ENCODE results near the gene ELK4. TPM values are rescaled to one million over a fixed set of nuclear protein-coding genes. Genes with fewer than 3 reads are reported as not detected.

ELK4 gene
- polyA plus RNA-seq, 1 of the 3 experiments (the other 2 are of a cell fraction) = 2.6 TPM

GRCh38 chr1:205630651-205631009, 1.2 kb downstream of the ELK4 start:
- peak; percentile 26 for DNase-seq
- Histone ChIP-seq H3K9me3 (no peaks in the 10 kb centered on the region), H3K4me3 (ENCODE audit: low read depth in 2 of 2, low read length in 1 of 2) (peak overlapping the region; percentile 77 to 83), H2AFZ (ENCODE audit: low read depth) (0 out of 2 replicates have a peak overlapping the region, but pooled peaks have one; percentile 52), H3K9ac (peak overlapping the region; percentile 85), H4K20me1 (ENCODE audit: insufficient read depth) (no peaks in the 10 kb centered on the region), H3K9me2 (no peaks in the 10 kb centered on the region), H3K27ac (ENCODE audit: low read depth in 2 of 2, low read length in 1 of 2) (peak overlapping the region; percentile 95), H3K4me2 (peak overlapping the region; percentile 87), H3K79me2 (ENCODE audit: insufficient read depth) (peaks cover 55% of the 10 kb centered on the region), H3K36me3 (replicated peaks in 1 of 2; ENCODE audit: control insufficient read depth in 1 of 2, insufficient read depth in 2 of 2, low read length in 1 of 2) (peaks cover 5 to 7% of the 10 kb centered on the region in 2 experiments), H3K27me3 (ENCODE audit: insufficient read depth) (no peaks in the 10 kb centered on the region), H3K4me1 (ENCODE audit: control insufficient read depth in 1 of 2, insufficient read depth in 2 of 2, low read depth in 1 of 2, low read length in 1 of 2) (peaks cover 0 to 9% of the 10 kb centered on the region in 2 experiments; a peak in 2 of 4 replicates), H3F3A (replicated peaks; ENCODE audit: insufficient read depth) (peaks cover 13% of the 10 kb centered on the region)
- POLR2A ChIA-PET = interaction anchor here (0.6 to 2.3 kb wide), 5 partner anchors 12 to 102 kb away, joined by 3 to 12 read pairs (median 4); no protein-coding TSS in a partner anchor
- 31% methylated on average over 3 of the region's 3 CpGs for WGBS (ENCODE audit: low lambda C conversion rate)
- TF ChIP-seq YY1 (IDR thresholded peaks at IDR 0.05; ENCODE audit: low read depth) (no peak), USF2 (IDR thresholded peaks at IDR 0.05; ENCODE audit: borderline replicate concordance, low read depth, low read length) (no peak), REST (IDR thresholded peaks at IDR 0.05; ENCODE audit: low read depth, low read length) (no peak), RFX5 (IDR thresholded peaks at IDR 0.05; ENCODE audit: low read length) (no peak), GATA2 (CRISPR knock-in tag; IDR thresholded peaks at IDR 0.05) (no peak), MEF2A (IDR thresholded peaks at IDR 0.05; ENCODE audit: borderline replicate concordance, low read depth) (no peak), ELF1 (IDR thresholded peaks at IDR 0.05) (no peak), JUND (IDR thresholded peaks at IDR 0.05) (no peak), FOXM1 (IDR thresholded peaks at IDR 0.05; ENCODE audit: low read depth) (no peak), CHD2 (IDR thresholded peaks at IDR 0.05; ENCODE audit: low read length, partially characterized antibody) (no peak), FOSL2 (IDR thresholded peaks at IDR 0.05; ENCODE audit: borderline replicate concordance, low read depth) (no peak), NFIC (IDR thresholded peaks at IDR 0.05; ENCODE audit: borderline replicate concordance) (no peak), POLR2AphosphoS5 (IDR thresholded peaks at IDR 0.05; ENCODE audit: low read depth, low read length) (no peak), TAF1 (IDR thresholded peaks at IDR 0.05; ENCODE audit: borderline replicate concordance, low read depth, low read length) (no peak), GABPA (IDR thresholded peaks at IDR 0.05; ENCODE audit: low read depth) (no peak)
- TF ChIP-seq, protein P1, sequence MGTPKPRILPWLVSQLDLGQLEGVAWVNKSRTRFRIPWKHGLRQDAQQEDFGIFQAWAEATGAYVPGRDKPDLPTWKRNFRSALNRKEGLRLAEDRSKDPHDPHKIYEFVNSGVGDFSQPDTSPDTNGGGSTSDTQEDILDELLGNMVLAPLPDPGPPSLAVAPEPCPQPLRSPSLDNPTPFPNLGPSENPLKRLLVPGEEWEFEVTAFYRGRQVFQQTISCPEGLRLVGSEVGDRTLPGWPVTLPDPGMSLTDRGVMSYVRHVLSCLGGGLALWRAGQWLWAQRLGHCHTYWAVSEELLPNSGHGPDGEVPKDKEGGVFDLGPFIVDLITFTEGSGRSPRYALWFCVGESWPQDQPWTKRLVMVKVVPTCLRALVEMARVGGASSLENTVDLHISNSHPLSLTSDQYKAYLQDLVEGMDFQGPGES (IDR thresholded peaks at IDR 0.05; ENCODE audit: low read depth, low read length) = no peak
- TF ChIP-seq, protein P2, sequence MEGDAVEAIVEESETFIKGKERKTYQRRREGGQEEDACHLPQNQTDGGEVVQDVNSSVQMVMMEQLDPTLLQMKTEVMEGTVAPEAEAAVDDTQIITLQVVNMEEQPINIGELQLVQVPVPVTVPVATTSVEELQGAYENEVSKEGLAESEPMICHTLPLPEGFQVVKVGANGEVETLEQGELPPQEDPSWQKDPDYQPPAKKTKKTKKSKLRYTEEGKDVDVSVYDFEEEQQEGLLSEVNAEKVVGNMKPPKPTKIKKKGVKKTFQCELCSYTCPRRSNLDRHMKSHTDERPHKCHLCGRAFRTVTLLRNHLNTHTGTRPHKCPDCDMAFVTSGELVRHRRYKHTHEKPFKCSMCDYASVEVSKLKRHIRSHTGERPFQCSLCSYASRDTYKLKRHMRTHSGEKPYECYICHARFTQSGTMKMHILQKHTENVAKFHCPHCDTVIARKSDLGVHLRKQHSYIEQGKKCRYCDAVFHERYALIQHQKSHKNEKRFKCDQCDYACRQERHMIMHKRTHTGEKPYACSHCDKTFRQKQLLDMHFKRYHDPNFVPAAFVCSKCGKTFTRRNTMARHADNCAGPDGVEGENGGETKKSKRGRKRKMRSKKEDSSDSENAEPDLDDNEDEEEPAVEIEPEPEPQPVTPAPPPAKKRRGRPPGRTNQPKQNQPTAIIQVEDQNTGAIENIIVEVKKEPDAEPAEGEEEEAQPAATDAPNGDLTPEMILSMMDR (IDR thresholded peaks at IDR 0.05) = no peak
- TF ChIP-seq, protein P3, sequence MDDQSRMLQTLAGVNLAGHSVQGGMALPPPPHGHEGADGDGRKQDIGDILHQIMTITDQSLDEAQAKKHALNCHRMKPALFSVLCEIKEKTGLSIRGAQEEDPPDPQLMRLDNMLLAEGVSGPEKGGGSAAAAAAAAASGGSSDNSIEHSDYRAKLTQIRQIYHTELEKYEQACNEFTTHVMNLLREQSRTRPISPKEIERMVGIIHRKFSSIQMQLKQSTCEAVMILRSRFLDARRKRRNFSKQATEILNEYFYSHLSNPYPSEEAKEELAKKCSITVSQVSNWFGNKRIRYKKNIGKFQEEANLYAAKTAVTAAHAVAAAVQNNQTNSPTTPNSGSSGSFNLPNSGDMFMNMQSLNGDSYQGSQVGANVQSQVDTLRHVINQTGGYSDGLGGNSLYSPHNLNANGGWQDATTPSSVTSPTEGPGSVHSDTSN (IDR thresholded peaks at IDR 0.05) = no peak
- TF ChIP-seq, protein P4, sequence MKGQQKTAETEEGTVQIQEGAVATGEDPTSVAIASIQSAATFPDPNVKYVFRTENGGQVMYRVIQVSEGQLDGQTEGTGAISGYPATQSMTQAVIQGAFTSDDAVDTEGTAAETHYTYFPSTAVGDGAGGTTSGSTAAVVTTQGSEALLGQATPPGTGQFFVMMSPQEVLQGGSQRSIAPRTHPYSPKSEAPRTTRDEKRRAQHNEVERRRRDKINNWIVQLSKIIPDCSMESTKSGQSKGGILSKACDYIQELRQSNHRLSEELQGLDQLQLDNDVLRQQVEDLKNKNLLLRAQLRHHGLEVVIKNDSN (IDR thresholded peaks at IDR 0.05; ENCODE audit: borderline replicate concordance, low read depth) = no peak
- TF ChIP-seq, protein P5, sequence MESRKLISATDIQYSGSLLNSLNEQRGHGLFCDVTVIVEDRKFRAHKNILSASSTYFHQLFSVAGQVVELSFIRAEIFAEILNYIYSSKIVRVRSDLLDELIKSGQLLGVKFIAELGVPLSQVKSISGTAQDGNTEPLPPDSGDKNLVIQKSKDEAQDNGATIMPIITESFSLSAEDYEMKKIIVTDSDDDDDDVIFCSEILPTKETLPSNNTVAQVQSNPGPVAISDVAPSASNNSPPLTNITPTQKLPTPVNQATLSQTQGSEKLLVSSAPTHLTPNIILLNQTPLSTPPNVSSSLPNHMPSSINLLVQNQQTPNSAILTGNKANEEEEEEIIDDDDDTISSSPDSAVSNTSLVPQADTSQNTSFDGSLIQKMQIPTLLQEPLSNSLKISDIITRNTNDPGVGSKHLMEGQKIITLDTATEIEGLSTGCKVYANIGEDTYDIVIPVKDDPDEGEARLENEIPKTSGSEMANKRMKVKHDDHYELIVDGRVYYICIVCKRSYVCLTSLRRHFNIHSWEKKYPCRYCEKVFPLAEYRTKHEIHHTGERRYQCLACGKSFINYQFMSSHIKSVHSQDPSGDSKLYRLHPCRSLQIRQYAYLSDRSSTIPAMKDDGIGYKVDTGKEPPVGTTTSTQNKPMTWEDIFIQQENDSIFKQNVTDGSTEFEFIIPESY (IDR thresholded peaks at IDR 0.05; ENCODE audit: borderline replicate concordance, low read depth) = no peak
- CTCF ChIA-PET = interaction anchor here (0.6 to 7.5 kb wide), 10 partner anchors 26 to 347 kb away, joined by 3 to 94 read pairs (median 8); no protein-coding TSS in a partner anchor

Data from SK-N-SH (cell line).